C4-2B (cell line): ENCODE results near the gene KRTAP10-12.

Experiments
- ZFX ChIP-seq: fragments of 450-650 bp; IDR thresholded peaks from 2 replicates; pipeline ENCODE4 v1.6.1; 2017
- TF ChIP-seq, protein P1 (sequence below): fragments of 450-650 bp; conservative IDR thresholded peaks from 2 replicates; pipeline ENCODE4 v1.5.1; 2017; ENCODE audit warnings: mild to moderate bottlenecking

- TF ChIP-seq, protein P1, sequence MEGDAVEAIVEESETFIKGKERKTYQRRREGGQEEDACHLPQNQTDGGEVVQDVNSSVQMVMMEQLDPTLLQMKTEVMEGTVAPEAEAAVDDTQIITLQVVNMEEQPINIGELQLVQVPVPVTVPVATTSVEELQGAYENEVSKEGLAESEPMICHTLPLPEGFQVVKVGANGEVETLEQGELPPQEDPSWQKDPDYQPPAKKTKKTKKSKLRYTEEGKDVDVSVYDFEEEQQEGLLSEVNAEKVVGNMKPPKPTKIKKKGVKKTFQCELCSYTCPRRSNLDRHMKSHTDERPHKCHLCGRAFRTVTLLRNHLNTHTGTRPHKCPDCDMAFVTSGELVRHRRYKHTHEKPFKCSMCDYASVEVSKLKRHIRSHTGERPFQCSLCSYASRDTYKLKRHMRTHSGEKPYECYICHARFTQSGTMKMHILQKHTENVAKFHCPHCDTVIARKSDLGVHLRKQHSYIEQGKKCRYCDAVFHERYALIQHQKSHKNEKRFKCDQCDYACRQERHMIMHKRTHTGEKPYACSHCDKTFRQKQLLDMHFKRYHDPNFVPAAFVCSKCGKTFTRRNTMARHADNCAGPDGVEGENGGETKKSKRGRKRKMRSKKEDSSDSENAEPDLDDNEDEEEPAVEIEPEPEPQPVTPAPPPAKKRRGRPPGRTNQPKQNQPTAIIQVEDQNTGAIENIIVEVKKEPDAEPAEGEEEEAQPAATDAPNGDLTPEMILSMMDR, result no peak
- TF ChIP-seq ZFX, result no peak
Observed at GRCh38 chr21:44726826-44727225, 29.9 kb downstream of the KRTAP10-12 start.
